Ovary (tissue), 3 donors: Measurements from ENCODE around the gene MAP1S.

Source experiments
- POLR2A ChIP-seq: fragments of 450-650 bp; IDR thresholded peaks from one replicate; pipeline ENCODE4 v1.6.1; 2017; ENCODE audit warnings: antibody characterized with exemption, mild to moderate bottlenecking, moderate library complexity
- TF ChIP-seq, protein P1 (sequence below), 3 donors: fragments of 450-650 bp in 2 of 3; fragments of 200-600 bp in 1 of 3; IDR thresholded peaks; one replicate each; pipeline versions ENCODE4 v1.5.1 to v1.8.0; 2016 to 2022; ENCODE audit warnings: antibody characterized with exemption in 3 of 3, mild to moderate bottlenecking in 1 of 3
- donor health status: DM: no; HTN: no; CAD: no.

DNA sequence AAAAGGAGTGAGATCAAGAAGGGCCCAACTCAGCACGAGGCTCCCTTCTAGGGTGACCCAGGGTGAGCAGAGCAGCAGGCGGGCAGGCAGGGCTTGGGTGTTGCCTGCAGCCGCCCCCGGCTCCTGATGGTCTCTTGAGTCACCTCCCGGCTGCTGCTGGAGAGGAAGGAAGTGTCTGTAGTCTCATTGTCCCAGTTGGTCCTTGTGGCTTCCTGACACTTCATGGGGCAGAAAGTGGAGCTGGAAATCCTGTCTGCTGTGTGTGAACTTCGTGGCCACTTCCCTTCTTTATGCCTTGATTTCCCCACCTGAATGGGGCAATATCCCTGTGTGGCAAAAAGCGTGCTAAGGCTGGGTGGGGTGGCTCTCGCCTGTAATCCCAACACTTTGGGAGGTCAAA lies 2.5 kb downstream of the MAP1S start:
- TF ChIP-seq, protein P1, sequence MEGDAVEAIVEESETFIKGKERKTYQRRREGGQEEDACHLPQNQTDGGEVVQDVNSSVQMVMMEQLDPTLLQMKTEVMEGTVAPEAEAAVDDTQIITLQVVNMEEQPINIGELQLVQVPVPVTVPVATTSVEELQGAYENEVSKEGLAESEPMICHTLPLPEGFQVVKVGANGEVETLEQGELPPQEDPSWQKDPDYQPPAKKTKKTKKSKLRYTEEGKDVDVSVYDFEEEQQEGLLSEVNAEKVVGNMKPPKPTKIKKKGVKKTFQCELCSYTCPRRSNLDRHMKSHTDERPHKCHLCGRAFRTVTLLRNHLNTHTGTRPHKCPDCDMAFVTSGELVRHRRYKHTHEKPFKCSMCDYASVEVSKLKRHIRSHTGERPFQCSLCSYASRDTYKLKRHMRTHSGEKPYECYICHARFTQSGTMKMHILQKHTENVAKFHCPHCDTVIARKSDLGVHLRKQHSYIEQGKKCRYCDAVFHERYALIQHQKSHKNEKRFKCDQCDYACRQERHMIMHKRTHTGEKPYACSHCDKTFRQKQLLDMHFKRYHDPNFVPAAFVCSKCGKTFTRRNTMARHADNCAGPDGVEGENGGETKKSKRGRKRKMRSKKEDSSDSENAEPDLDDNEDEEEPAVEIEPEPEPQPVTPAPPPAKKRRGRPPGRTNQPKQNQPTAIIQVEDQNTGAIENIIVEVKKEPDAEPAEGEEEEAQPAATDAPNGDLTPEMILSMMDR (IDR thresholded peaks at IDR 0.05): no peak
- no peak for TF ChIP-seq POLR2A
